ENCODE data around the gene UCK1.

The UCK1 gene

GRCh38 chr9:131499254-131499767 is 31.8 kb downstream of the UCK1 start:
- H3K27ac ChIP-seq: no peak overlapping the region
- no peak for TF ChIP-seq ZFX (IDR thresholded peaks at IDR 0.05)
- no peak for TF ChIP-seq CTCF (conservative IDR thresholded peaks at IDR 0.05)

- no peak for TF ChIP-seq CTCF (conservative IDR thresholded peaks at IDR 0.05)
- TF ChIP-seq ZFX (IDR thresholded peaks at IDR 0.05): no peak
- no peak overlapping the region for H3K27ac ChIP-seq
Measured at GRCh38 chr9:131496844-131497405, 34.1 kb downstream of the UCK1 start.

GRCh38 chr9:131495785-131496184 is 35.3 kb downstream of the UCK1 start:
- TF ChIP-seq ZFX (IDR thresholded peaks at IDR 0.05): no peak
- TF ChIP-seq CTCF (conservative IDR thresholded peaks at IDR 0.05): no peak
- no peak overlapping the region for H3K27ac ChIP-seq

- TF ChIP-seq CTCF (conservative IDR thresholded peaks at IDR 0.05) (no peak), ZFX (IDR thresholded peaks at IDR 0.05) (no peak)
- no peak overlapping the region for H3K27ac ChIP-seq
Measured at GRCh38 chr9:131494296-131494870, 36.7 kb downstream of the UCK1 start.

GRCh38 chr9:131492070-131492469 is 39.0 kb downstream of the UCK1 start:
- H3K27ac ChIP-seq: no peak overlapping the region
- TF ChIP-seq ZFX (IDR thresholded peaks at IDR 0.05) (no peak), CTCF (conservative IDR thresholded peaks at IDR 0.05) (no peak)

- H3K27ac ChIP-seq: no peak overlapping the region
- TF ChIP-seq CTCF (conservative IDR thresholded peaks at IDR 0.05) (no peak), ZFX (IDR thresholded peaks at IDR 0.05) (no peak)
Measured at GRCh38 chr9:131491001-131491710, 39.9 kb downstream of the UCK1 start.

- TF ChIP-seq CTCF (conservative IDR thresholded peaks at IDR 0.05) (no peak), ZFX (IDR thresholded peaks at IDR 0.05) (no peak)
- no peak overlapping the region for H3K27ac ChIP-seq
Measured at GRCh38 chr9:131490514-131490913, 40.5 kb downstream of the UCK1 start.
